K562 (cell line): Measurements from ENCODE around the gene SP6. TPM values are rescaled to one million over a fixed set of nuclear protein-coding genes. Genes with fewer than 3 reads are reported as not detected.

Experiments used
- ARID4B ChIP-seq: sonication (generic); formaldehyde crosslinking; IDR thresholded peaks from 2 replicates; pipeline ENCODE4 v1.8.0; 2022; ENCODE audit warnings: mild to moderate bottlenecking, missing genetic modification reagents
- E2F3 ChIP-seq: fragments of 250-450 bp; sonication (Bioruptor Pico); IDR thresholded peaks from 2 replicates; pipeline ENCODE4 v1.4.0; 2020; ENCODE audit warnings: mild to moderate bottlenecking
- FOSL1 ChIP-seq: fragments of 200-800 bp; sonication (Bioruptor generic); conservative IDR thresholded peaks from 2 replicates; pipeline ENCODE4 v1.6.1; 2016; ENCODE audit warnings: missing genetic modification characterization, missing compliant biosample characterization
- FOXK2 ChIP-seq, 2 experiments: fragments of 450-650 bp; IDR thresholded peaks in 1 of 2; conservative IDR thresholded peaks in 1 of 2; 2 replicates each; pipeline ENCODE4 v1.6.1; 2016; ENCODE audit warnings: low read depth in 2 of 2, mild to moderate bottlenecking in 1 of 2
- GATAD2B ChIP-seq: fragments of 450-650 bp; IDR thresholded peaks from 2 replicates; pipeline ENCODE4 v1.6.1; 2017; ENCODE audit warnings: mild to moderate bottlenecking, borderline replicate concordance
- HDGF ChIP-seq: fragments of 450-650 bp; IDR thresholded peaks from 2 replicates; pipeline ENCODE4 v1.6.1; 2016
- HOMEZ ChIP-seq: fragments of 250-450 bp; sonication (Bioruptor Pico); IDR thresholded peaks from 2 replicates; pipeline ENCODE4 v1.4.0; 2020; ENCODE audit warnings: mild to moderate bottlenecking, moderate library complexity
- IRF2 ChIP-seq: sonication (generic); formaldehyde crosslinking; IDR thresholded peaks from 2 replicates; pipeline ENCODE4 v1.8.1; 2022; ENCODE audit warnings: mild to moderate bottlenecking, missing genetic modification reagents
- JUNB ChIP-seq: fragments of 450-650 bp; formaldehyde crosslinking; conservative IDR thresholded peaks from 2 replicates; pipeline ENCODE4 v1.4.0; 2020; ENCODE audit warnings: mild to moderate bottlenecking
- JUND ChIP-seq, 2 experiments: IDR thresholded peaks; 2 replicates in 1 of 2; 3 replicates in 1 of 2; pipeline ENCODE4 v1.6.1; 2011; ENCODE audit warnings: borderline replicate concordance in 2 of 2, low read depth in 2 of 2, low read length in 2 of 2, improper control_type of control experiment in 1 of 2, missing biosample characterization in 1 of 2, missing genetic modification characterization in 1 of 2, missing genetic modification reagents in 1 of 2
- MEIS2 ChIP-seq: fragments of 450-650 bp; IDR thresholded peaks from 2 replicates; pipeline ENCODE4 v1.6.1; 2014; ENCODE audit warnings: mild to moderate bottlenecking; ENCODE audit not compliant: partially characterized antibody
- RBM39 ChIP-seq: fragments of 200-400 bp; formaldehyde crosslinking; optimal IDR thresholded peaks from 2 replicates; pipeline ENCODE3; 2018; ENCODE audit warnings: low read depth, low read length
- SREBF2 ChIP-seq: sonication (generic); formaldehyde crosslinking; IDR thresholded peaks from 2 replicates; pipeline ENCODE4 v1.4.0; 2020; ENCODE audit warnings: mild to moderate bottlenecking, missing genetic modification reagents
- TCFL5 ChIP-seq: fragments of 250-450 bp; sonication (Bioruptor Pico); conservative IDR thresholded peaks from 2 replicates; pipeline ENCODE4 v1.6.1; 2021; ENCODE audit warnings: mild to moderate bottlenecking, moderate library complexity, matching md5 sums
- TFAP4 ChIP-seq: sonication (generic); formaldehyde crosslinking; IDR thresholded peaks from 2 replicates; pipeline ENCODE4 v1.8.0; 2022; ENCODE audit warnings: missing genetic modification reagents, mild to moderate bottlenecking, moderate library complexity, borderline replicate concordance
- ZBTB17 ChIP-seq: fragments of 450-650 bp; formaldehyde crosslinking; IDR thresholded peaks from 2 replicates; pipeline ENCODE4 v1.4.0; 2020; ENCODE audit warnings: mild to moderate bottlenecking
- ZBTB34 ChIP-seq: fragments of 250-450 bp; sonication (Bioruptor Pico); IDR thresholded peaks from 2 replicates; pipeline ENCODE4 v1.8.0; 2021; ENCODE audit warnings: mild to moderate bottlenecking, moderate library complexity
- ZNF133 ChIP-seq: fragments of 250-450 bp; sonication (Bioruptor Pico); IDR thresholded peaks from 2 replicates; pipeline ENCODE4 v1.4.0; 2020; ENCODE audit warnings: mild to moderate bottlenecking
- ZNF24 ChIP-seq: fragments of 450-650 bp; IDR thresholded peaks from 2 replicates; pipeline ENCODE4 v1.6.1; 2016
- ZNF41 ChIP-seq: fragments of 250-450 bp; sonication (Bioruptor Pico); conservative IDR thresholded peaks from 2 replicates; pipeline ENCODE4 v1.4.0; 2020; ENCODE audit warnings: mild to moderate bottlenecking
- ZNF707 ChIP-seq: fragments of 250-450 bp; sonication (Bioruptor Pico); conservative IDR thresholded peaks from 2 replicates; pipeline ENCODE4 v1.8.0; 2022; ENCODE audit warnings: inconsistent platforms, mild to moderate bottlenecking, moderate library complexity
- ZNF76 ChIP-seq: fragments of 250-450 bp; sonication (Bioruptor Pico); IDR thresholded peaks from 2 replicates; pipeline ENCODE4 v1.4.0; 2020; ENCODE audit warnings: mild to moderate bottlenecking, moderate library complexity, borderline replicate concordance
- polyA plus RNA-seq, 8 experiments: library from polyadenylated mRNA; depleted of rRNA in 4 of 8; stranded (reverse) in 5 of 8; unstranded in 3 of 8; fragments of >200 nt; fragmentation: Nextera tagmentation in 2 of 8; fragmentation: Illumina TruSeq in 1 of 8; extraction: Ambion mirVana in 2 of 8; extraction: Trizol in 1 of 8; gene quantifications; 2 replicates each; pipeline versions ENCODE4 v1.2.1 to v1.2.3, GENCODE V29; 2011 to 2014; ENCODE audit warnings: inconsistent platforms in 1 of 8, missing spikeins in 1 of 8
- total RNA-seq, 7 experiments: library from RNA; depleted of rRNA in 6 of 7; stranded (reverse); fragments of >200 nt in 6 of 7; fragmentation: Illumina TruSeq in 2 of 7; extraction: Trizol in 2 of 7; gene quantifications; 2 replicates each; pipeline versions ENCODE4 v1.2.1 to v1.2.3, GENCODE V29; 2011 to 2021; ENCODE audit warnings: low replicate concordance in 1 of 7

The SP6 gene
- total and polyA plus RNA-seq, 9 of the 15 experiments (the other 6 are each of a cell fraction or from before 2014, with no cell fraction given): 0.11 to 7.9 (median 2.2) TPM

- TF ChIP-seq ZNF133 (CRISPR knock-in tag): no peak
- no peak for TF ChIP-seq JUNB
- 0 out of 2 replicates have a peak, but pooled peaks have one; percentile 28 for TF ChIP-seq FOSL1 (tag)
- no peak for TF ChIP-seq JUND (IDR thresholded peaks at IDR 0.05; ENCODE audit: borderline replicate concordance, low read depth, low read length)
- TF ChIP-seq JUND (tag; IDR thresholded peaks at IDR 0.05; ENCODE audit: borderline replicate concordance, low read depth, low read length): no peak
- no peak for TF ChIP-seq TCFL5 (CRISPR knock-in tag)
- no peak for TF ChIP-seq ZNF41 (CRISPR knock-in tag)
- no peak for TF ChIP-seq ZBTB34 (CRISPR knock-in tag)
- no peak for TF ChIP-seq HDGF
- peak; percentile 27 for TF ChIP-seq MEIS2
- TF ChIP-seq TFAP4: no peak
- TF ChIP-seq E2F3 (CRISPR knock-in tag): no peak
- no peak for TF ChIP-seq SREBF2 (CRISPR knock-in tag)
- no peak for TF ChIP-seq HOMEZ (CRISPR knock-in tag)
- no peak for TF ChIP-seq ZBTB17 (CRISPR knock-in tag)
- no peak for TF ChIP-seq ZNF76 (CRISPR knock-in tag)
- TF ChIP-seq IRF2 (CRISPR knock-in tag): no peak
- TF ChIP-seq RBM39: no peak
- TF ChIP-seq GATAD2B: no peak
- TF ChIP-seq ZNF707 (CRISPR knock-in tag): no peak
- no peak for TF ChIP-seq ZNF24
- no peak for TF ChIP-seq FOXK2 (conservative IDR thresholded peaks at IDR 0.05 in 1 of 2, IDR thresholded peaks at IDR 0.05 in 1 of 2; ENCODE audit: low read depth in 2 of 2)
- TF ChIP-seq ARID4B (CRISPR knock-in tag): no peak
Observed at GRCh38 chr17:47879028-47879585, 28.1 kb upstream of the SP6 start (continued).
